Fibroblast of the aortic adventitia (primary cell): ENCODE measurements around the gene COL23A1. TPM values are rescaled to one million over a fixed set of nuclear protein-coding genes. Genes with fewer than 3 reads are reported as not detected.

ENCODE experiments used
- DNase-seq: peaks from one replicate; pipeline ENCODE4 v3.0.0-alpha.2; 2010; ENCODE audit warnings: low read depth
- H3K4me3 ChIP-seq: 2 replicates; pipeline ENCODE4 v1.5.1; 2011; ENCODE audit warnings: low read depth, mild to moderate bottlenecking, control low read depth, low read length, moderate library complexity
- CTCF ChIP-seq: IDR thresholded peaks from 2 replicates; pipeline ENCODE4 v1.5.1; 2011; ENCODE audit warnings: mild to moderate bottlenecking, low read length, control low read depth, inconsistent platforms; ENCODE audit not compliant: insufficient read depth
- total RNA-seq: library from RNA; depleted of rRNA; stranded (reverse); fragments of >200 nt; gene quantifications from 2 replicates; pipeline ENCODE4 v1.2.3, GENCODE V29; 2012; ENCODE audit warnings: low replicate concordance

COL23A1 gene
- total RNA-seq, 1 donor: not detected

GRCh38 chr5:178389026-178389729, 201.0 kb downstream of the COL23A1 start:
- TF ChIP-seq CTCF: no peak
- no peak overlapping the region for H3K4me3 ChIP-seq
- no peak for DNase-seq

GRCh38 chr5:178388386-178389025, 201.7 kb downstream of the COL23A1 start:
- no peak overlapping the region for H3K4me3 ChIP-seq
- TF ChIP-seq CTCF: no peak
- DNase-seq: no peak

GRCh38 chr5:178387856-178388190, 202.4 kb downstream of the COL23A1 start:
- H3K4me3 ChIP-seq: no peak overlapping the region
- no peak for DNase-seq
- TF ChIP-seq CTCF: no peak

GRCh38 chr5:178387061-178387855, 202.9 kb downstream of the COL23A1 start:
- H3K4me3 ChIP-seq: no peak overlapping the region
- no peak for DNase-seq
- no peak for TF ChIP-seq CTCF

GRCh38 chr5:178386336-178386931, 203.8 kb downstream of the COL23A1 start:
- no peak for TF ChIP-seq CTCF
- DNase-seq: no peak
- H3K4me3 ChIP-seq: no peak overlapping the region

GRCh38 chr5:178385496-178385890, 204.7 kb downstream of the COL23A1 start:
- no peak overlapping the region for H3K4me3 ChIP-seq
- TF ChIP-seq CTCF: no peak
- no peak for DNase-seq
